AG10803 (cell line): ENCODE results near the gene RPE.

Experiments used
- DNase-seq: peaks from one replicate; pipeline ENCODE4 v3.0.0; 2010; ENCODE audit warnings: low read depth
- H3K4me3 ChIP-seq: 2 replicates; pipeline ENCODE4 v1.5.1; 2011; ENCODE audit warnings: mild to moderate bottlenecking, low read length, control low read depth
- TF ChIP-seq, protein P1 (sequence below): conservative IDR thresholded peaks from 2 replicates; pipeline ENCODE4 v1.5.1; 2011; ENCODE audit warnings: mild to moderate bottlenecking, low read length, control low read depth, inconsistent platforms

Gene RPE

DNA sequence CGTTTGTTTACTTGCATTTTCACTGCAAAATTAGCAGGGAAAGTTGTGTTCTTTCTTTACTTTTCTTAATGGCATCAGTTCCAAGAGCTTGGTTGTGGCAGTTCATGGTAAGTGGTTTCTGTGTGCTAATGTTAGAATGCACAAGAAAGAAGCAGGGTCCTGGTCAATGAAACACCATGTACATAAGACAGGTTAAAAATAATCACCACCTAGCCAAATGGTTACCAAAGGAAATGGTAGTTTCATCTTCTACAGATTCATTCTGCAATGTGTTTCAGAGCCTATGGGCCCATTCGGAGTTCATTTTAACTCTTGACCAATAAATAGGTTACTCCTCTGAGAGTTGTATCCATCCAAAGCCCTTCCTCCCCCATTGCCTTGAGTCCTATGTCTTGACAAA lies 18.1 kb upstream of the RPE start:
- DNase-seq = no peak
- TF ChIP-seq, protein P1, sequence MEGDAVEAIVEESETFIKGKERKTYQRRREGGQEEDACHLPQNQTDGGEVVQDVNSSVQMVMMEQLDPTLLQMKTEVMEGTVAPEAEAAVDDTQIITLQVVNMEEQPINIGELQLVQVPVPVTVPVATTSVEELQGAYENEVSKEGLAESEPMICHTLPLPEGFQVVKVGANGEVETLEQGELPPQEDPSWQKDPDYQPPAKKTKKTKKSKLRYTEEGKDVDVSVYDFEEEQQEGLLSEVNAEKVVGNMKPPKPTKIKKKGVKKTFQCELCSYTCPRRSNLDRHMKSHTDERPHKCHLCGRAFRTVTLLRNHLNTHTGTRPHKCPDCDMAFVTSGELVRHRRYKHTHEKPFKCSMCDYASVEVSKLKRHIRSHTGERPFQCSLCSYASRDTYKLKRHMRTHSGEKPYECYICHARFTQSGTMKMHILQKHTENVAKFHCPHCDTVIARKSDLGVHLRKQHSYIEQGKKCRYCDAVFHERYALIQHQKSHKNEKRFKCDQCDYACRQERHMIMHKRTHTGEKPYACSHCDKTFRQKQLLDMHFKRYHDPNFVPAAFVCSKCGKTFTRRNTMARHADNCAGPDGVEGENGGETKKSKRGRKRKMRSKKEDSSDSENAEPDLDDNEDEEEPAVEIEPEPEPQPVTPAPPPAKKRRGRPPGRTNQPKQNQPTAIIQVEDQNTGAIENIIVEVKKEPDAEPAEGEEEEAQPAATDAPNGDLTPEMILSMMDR = no peak
- no peak overlapping the region for H3K4me3 ChIP-seq

DNA sequence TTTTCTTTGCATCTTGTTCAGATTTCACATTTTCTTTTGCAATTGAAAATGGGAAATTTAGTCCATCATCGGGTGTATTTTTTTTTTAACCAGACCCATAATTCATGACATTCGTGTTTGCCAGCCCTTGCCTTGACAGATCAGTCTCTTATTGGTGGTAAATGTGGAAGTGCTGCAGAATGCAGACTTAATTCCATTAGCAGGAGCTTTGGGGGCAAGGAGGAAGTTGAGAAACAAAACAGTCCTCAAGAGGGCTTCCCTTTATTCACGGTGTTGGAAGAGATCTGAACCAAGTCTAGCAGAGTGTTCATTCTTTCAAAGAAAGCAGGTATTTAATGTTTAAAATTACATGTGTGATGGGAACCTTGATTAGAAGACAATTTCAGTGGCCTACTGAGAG lies 16.6 kb upstream of the RPE start:
- no peak for DNase-seq
- TF ChIP-seq, protein P1 = no peak
- H3K4me3 ChIP-seq = no peak overlapping the region

DNA sequence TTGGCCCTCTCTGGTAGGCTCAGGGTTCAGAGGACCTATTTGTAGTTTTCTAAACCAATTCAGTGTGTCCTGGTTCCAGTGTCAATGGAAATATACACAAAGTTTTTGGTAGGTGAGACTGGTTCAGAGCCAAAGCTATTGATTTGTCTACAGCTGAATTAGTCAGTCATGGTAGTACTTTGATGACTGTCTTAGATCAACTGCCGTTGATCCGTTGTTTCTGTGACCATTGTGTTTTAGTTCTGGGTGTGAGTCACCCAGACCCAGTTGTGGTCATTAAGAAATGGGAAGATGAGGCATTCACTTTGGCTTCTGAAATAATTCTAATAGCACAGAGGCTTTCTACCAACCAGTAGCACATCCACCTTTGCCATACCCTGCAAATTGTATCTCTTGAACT lies 16.0 kb upstream of the RPE start:
- no peak for DNase-seq
- TF ChIP-seq, protein P1 = no peak
- no peak overlapping the region for H3K4me3 ChIP-seq

DNA sequence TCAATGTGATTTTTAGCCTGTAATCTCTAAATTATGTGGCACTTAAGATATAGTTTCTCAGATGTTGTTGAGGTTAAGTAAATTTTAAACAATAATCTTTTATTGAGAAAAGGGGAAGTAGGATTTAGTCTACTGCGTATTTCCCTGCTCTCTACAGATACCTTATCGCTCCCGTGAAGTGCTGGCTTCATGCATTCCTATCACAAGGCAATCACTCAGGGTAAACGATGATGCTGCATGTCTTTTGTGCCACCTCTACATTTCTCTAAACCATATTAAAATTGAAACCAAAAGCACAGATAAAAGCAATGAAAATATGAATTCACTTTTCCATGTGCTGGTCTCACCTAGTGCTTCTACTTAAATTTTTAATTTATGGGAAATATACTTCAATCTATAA lies 14.4 kb upstream of the RPE start:
- no peak for DNase-seq
- TF ChIP-seq, protein P1 = no peak
- H3K4me3 ChIP-seq = no peak overlapping the region

DNA sequence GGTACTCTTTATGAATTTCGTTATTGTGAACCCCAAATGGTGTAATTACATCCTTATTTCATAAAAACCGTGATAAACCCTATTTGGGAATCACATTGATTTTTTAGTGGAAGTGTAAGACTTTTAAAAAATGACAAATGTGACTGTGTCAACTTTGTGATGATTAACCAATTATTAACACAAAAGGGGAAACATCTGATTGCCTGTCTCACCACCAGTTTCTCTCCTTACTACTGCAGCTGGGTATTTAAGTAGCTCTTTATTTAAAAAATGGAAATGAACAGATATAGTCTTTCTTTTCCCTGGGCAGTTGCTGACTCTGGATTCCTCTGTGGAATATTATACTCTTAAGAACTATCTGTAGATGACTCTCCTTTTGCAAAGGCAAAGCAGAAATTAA lies 11.6 kb upstream of the RPE start:
- H3K4me3 ChIP-seq = no peak overlapping the region
- DNase-seq = no peak
- TF ChIP-seq, protein P1 = no peak

DNA sequence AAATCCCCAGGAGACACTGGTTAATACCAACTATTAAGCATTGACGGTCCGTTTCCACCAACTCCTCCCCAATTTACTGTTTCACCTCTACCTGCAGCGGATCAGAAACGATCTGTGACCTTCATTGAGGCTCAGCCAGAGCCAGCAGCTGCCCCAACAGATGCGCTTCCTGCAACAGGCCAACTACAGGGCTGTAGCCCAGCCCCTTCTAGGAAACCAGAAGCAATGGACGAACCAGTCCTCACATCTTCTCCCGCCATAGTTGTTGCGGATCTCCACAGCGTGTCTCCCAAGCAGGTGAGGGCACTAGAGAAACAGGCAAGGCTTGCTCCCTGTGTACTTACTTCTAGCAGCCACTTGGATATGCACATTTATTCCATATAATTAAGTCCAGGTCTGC lies 8.5 kb upstream of the RPE start:
- no peak for DNase-seq
- no peak overlapping the region for H3K4me3 ChIP-seq
- TF ChIP-seq, protein P1 = no peak

DNA sequence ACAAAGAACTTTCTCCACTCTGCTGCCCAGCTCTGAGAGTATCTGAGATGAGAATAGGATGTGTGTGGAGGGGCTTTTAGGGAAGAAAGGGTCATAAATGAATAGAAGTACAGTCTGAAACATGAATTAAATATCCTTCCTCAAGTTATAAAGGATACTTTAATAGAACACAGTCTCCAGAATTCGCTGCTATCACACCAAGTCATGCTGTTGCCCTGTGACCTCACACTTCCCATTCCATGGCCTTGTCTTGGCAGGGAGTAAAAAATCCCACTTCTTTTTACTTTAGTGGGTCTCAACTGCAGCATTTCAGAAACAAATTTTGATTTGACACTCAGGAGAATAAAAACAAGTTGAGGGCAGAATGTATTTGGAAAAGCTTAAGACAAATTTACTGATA lies 3.8 kb upstream of the RPE start:
- no peak overlapping the region for H3K4me3 ChIP-seq
- TF ChIP-seq, protein P1 = no peak
- DNase-seq = no peak
